ENCODE measurements around the gene ZNF296. TPM values are rescaled to one million over a fixed set of nuclear protein-coding genes. Genes with fewer than 3 reads are reported as not detected.

Gene ZNF296
- total and polyA plus RNA-seq, 11 donors, result 0.16 to 1.2 (median 0.36) TPM; not detected in 2

DNA sequence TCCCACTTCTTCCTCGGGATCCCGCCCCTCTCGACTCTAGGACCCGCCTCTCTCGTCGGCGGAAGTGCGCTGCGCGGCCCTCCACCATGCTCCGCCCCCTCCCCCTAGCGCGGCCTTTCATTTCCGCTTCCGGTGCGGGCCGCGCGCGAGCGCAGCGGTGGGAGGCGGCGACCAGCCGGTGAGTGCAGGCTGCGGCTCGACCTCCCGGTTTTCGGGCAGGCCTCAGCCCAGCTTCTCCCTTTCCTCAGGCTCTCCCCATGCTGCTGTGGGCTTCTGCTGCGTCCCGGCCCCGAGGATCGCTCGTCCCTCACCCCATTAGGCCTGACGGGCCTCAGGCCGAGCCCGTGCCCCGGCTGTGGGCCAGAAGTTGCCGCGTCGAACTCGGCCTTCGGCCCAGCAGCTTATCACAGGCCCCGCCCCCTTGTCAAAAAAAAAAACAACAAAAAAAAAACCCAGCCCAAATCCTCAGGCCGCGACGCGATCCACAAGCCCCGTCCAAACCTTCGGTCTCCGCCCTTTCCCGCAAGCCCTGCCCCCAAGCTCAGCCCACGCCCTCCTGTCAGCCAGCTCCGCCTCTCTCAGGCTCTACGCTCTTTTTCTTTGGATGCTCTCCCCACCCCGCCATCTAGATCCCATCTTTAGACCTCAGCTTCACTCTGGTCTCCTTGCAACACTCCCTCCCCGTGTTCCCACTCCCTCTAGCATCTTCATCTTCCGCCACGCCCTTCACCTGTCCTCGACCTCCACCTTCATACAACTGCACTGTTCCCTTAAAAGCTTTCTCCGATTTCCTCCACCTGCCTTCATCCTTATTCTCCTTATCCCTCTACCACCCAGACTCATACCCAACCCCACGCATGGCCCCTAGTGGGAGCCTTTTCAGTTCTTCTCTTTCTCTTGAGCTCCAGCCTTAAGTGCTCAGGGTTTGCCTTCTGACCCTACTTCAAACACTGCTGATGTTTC, 37.1 kb downstream of the ZNF296 start, which contains the start of gene CLASRP:
Gene CLASRP (plus strand): TSS at position 115 of the 963 bp plus-strand sequence. CDS start 1,168 bp downstream, outside the sequence.
- TF ChIP-seq, protein P1, sequence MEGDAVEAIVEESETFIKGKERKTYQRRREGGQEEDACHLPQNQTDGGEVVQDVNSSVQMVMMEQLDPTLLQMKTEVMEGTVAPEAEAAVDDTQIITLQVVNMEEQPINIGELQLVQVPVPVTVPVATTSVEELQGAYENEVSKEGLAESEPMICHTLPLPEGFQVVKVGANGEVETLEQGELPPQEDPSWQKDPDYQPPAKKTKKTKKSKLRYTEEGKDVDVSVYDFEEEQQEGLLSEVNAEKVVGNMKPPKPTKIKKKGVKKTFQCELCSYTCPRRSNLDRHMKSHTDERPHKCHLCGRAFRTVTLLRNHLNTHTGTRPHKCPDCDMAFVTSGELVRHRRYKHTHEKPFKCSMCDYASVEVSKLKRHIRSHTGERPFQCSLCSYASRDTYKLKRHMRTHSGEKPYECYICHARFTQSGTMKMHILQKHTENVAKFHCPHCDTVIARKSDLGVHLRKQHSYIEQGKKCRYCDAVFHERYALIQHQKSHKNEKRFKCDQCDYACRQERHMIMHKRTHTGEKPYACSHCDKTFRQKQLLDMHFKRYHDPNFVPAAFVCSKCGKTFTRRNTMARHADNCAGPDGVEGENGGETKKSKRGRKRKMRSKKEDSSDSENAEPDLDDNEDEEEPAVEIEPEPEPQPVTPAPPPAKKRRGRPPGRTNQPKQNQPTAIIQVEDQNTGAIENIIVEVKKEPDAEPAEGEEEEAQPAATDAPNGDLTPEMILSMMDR (IDR thresholded peaks at IDR 0.05), result no peak
- peak in 1 of 2 donors; percentile 88 for TF ChIP-seq POLR2A (IDR thresholded peaks at IDR 0.05)
- peaks cover 0 to 4% (median 0%) of the 10 kb centered on the region in 12 donors for H3K9me3 ChIP-seq
- H3K4me1 ChIP-seq, result peaks cover 6 to 40% (median 31%) of the 10 kb centered on the region in 12 donors
- peak; percentile 95 to 99 (median 98) for ATAC-seq
- peak; percentile 93 to 94 (median 94) for DNase-seq
- H3K36me3 ChIP-seq, result peaks cover 0 to 80% (median 52%) of the 10 kb centered on the region in 9 donors
- H3K4me3 ChIP-seq, result peak within 1 kb of the TSS; percentile 73 to 99 (median 91)
- no peaks in the 10 kb centered on the region for H3K27me3 ChIP-seq
- WGBS, 4 donors, result 3% methylated on average over 58 to 62 of the region's 62 CpGs
- intact Hi-C loops (cut with DNase I), result loop anchor here in 3 of 10 donors (1.0 to 5.0 kb wide), 3 partner anchors 36 to 84 kb away; partner anchors contain the start of genes CLPTM1 (in 1 of the 3), GEMIN7 (in 1 of the 3) and ZNF296 (in 1 of the 3)
- peak within 1 kb of the TSS; percentile 90 to 97 (median 96) for H3K27ac ChIP-seq

DNA sequence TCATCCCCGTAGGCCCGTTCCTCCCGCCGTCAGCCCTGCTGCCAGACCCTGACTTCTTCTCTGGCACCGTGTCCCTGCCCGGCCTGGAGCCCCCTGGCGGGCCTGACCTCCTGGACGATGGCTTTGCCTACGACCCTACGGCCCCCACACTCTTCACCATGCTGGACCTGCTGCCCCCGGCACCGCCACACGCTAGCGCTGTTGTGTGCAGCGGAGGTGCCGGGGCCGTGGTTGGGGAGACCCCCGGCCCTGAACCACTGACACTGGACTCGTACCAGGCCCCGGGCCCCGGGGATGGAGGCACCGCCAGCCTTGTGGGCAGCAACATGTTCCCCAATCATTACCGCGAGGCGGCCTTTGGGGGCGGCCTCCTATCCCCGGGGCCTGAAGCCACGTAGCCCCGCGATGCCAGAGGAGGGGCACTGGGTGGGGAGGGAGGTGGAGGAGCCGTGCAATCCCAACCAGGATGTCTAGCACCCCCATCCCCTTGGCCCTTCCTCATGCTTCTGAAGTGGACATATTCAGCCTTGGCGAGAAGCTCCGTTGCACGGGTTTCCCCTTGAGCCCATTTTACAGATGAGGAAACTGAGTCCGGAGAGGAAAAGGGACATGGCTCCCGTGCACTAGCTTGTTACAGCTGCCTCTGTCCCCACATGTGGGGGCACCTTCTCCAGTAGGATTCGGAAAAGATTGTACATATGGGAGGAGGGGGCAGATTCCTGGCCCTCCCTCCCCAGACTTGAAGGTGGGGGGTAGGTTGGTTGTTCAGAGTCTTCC, 38.7 kb downstream of the ZNF296 start:
- intact Hi-C loops (cut with DNase I), result loop anchor here in 3 of 10 donors (2.0 to 5.0 kb wide), 2 partner anchors 35 to 40 kb away; partner anchors contain the start of genes GEMIN7 (in 1 of the 3) and ZNF296 (in 1 of the 3)
- 90 to 95% (median 93%) methylated on average over 26 to 37 of the region's 37 CpGs for WGBS, 4 donors

DNA sequence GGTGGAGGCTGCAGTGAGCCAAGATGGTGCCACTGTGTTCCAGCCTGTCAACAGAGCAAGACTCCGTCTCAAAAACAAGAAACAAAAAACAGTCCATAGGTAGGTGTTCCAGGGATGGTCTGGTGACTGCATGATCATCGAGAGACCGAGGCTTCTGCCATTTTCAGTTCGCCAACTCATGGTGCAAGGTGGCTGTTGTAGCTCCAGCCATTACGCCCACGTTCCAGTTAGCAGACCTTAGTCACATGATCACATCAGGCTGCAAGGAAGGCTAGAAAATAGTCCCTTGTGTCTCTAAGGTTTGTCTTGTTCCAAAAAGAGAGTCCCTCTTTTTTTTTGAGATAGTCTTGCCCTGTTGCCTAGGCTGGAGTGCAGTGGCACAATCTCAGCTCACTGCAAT, 40.5 kb downstream of the ZNF296 start:
- Histone ChIP-seq H3K36me3 (peaks cover 0 to 82% (median 44%) of the 10 kb centered on the region in 9 donors), H3K27me3 (no peaks in the 10 kb centered on the region), H3K9me3 (peaks cover 0 to 4% (median 0%) of the 10 kb centered on the region in 12 donors), H3K27ac (no peak overlapping the region), H3K4me1 (peaks cover 6 to 21% (median 19%) of the 10 kb centered on the region in 12 donors), H3K4me3 (no peak overlapping the region)
- ATAC-seq (no peak), DNase-seq (no peak)
- intact Hi-C loops (cut with DNase I), result loop anchor here in 1 of 10 donors (5.0 kb wide), 1 partner anchor 42 kb away; the partner anchor contains the start of genes GEMIN7 and ZNF296
- whole genome bisulfite sequencing, 4 donors, result 93 to 97% (median 95%) methylated on average over 6 of the region's 6 CpGs
- no peak for TF ChIP-seq POLR2A (IDR thresholded peaks at IDR 0.05)
- TF ChIP-seq, protein P1 (IDR thresholded peaks at IDR 0.05), result no peak

More for the DNA sequence above, 38.7 kb downstream of the ZNF296 start:
- no peaks in the 10 kb centered on the region for H3K27me3 ChIP-seq
- ATAC-seq, result no peak
- H3K4me3 ChIP-seq, result no peak overlapping the region
- peaks cover 6 to 38% (median 31%) of the 10 kb centered on the region in 12 donors for H3K4me1 ChIP-seq
- no peak for DNase-seq
- peak overlapping the region in 1 of 12 donors; percentile 97 for H3K27ac ChIP-seq
- H3K36me3 ChIP-seq, result peaks cover 0 to 82% (median 50%) of the 10 kb centered on the region in 9 donors
- H3K9me3 ChIP-seq, result peaks cover 0 to 4% (median 0%) of the 10 kb centered on the region in 12 donors
- TF ChIP-seq, protein P1 (IDR thresholded peaks at IDR 0.05), result no peak
- no peak for TF ChIP-seq POLR2A (IDR thresholded peaks at IDR 0.05)
